ENCODE measurements around the gene PLPP2.

Gene PLPP2

GRCh38 chr19:317710-318508, 26.7 kb upstream of the PLPP2 start:
- no peak overlapping the region for H3K4me3 ChIP-seq (ENCODE audit: low read length)
- TF ChIP-seq, protein P1, sequence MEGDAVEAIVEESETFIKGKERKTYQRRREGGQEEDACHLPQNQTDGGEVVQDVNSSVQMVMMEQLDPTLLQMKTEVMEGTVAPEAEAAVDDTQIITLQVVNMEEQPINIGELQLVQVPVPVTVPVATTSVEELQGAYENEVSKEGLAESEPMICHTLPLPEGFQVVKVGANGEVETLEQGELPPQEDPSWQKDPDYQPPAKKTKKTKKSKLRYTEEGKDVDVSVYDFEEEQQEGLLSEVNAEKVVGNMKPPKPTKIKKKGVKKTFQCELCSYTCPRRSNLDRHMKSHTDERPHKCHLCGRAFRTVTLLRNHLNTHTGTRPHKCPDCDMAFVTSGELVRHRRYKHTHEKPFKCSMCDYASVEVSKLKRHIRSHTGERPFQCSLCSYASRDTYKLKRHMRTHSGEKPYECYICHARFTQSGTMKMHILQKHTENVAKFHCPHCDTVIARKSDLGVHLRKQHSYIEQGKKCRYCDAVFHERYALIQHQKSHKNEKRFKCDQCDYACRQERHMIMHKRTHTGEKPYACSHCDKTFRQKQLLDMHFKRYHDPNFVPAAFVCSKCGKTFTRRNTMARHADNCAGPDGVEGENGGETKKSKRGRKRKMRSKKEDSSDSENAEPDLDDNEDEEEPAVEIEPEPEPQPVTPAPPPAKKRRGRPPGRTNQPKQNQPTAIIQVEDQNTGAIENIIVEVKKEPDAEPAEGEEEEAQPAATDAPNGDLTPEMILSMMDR (conservative IDR thresholded peaks at IDR 0.05; ENCODE audit: low read depth, low read length): no peak
- DNase-seq (ENCODE audit: low read depth): no peak

- H3K4me3 ChIP-seq (ENCODE audit: low read length): no peak overlapping the region
- TF ChIP-seq, protein P1 (conservative IDR thresholded peaks at IDR 0.05; ENCODE audit: low read depth, low read length): no peak
- no peak for DNase-seq (ENCODE audit: low read depth)
Measured at GRCh38 chr19:315811-316210, 24.6 kb upstream of the PLPP2 start.

GRCh38 chr19:313988-314815, 23.0 kb upstream of the PLPP2 start:
- TF ChIP-seq, protein P1 (conservative IDR thresholded peaks at IDR 0.05; ENCODE audit: low read depth, low read length): no peak
- DNase-seq (ENCODE audit: low read depth): no peak

GRCh38 chr19:313169-313987, 22.2 kb upstream of the PLPP2 start:
- TF ChIP-seq, protein P1 (conservative IDR thresholded peaks at IDR 0.05; ENCODE audit: low read depth, low read length): no peak
- H3K4me3 ChIP-seq (ENCODE audit: low read length): no peak overlapping the region
- no peak for DNase-seq (ENCODE audit: low read depth)

More at GRCh38 chr19:313988-314815, 23.0 kb upstream of the PLPP2 start:
- no peak overlapping the region for H3K4me3 ChIP-seq (ENCODE audit: low read length)

- H3K4me3 ChIP-seq (ENCODE audit: low read length): no peak overlapping the region
- no peak for DNase-seq (ENCODE audit: low read depth)
- TF ChIP-seq, protein P1 (conservative IDR thresholded peaks at IDR 0.05; ENCODE audit: low read depth, low read length): no peak
Measured at GRCh38 chr19:311813-312261, 20.6 kb upstream of the PLPP2 start.

GRCh38 chr19:310781-311496, 19.7 kb upstream of the PLPP2 start:
- H3K4me3 ChIP-seq (ENCODE audit: low read length): no peak overlapping the region
- TF ChIP-seq, protein P1 (conservative IDR thresholded peaks at IDR 0.05; ENCODE audit: low read depth, low read length): no peak
- no peak for DNase-seq (ENCODE audit: low read depth)
